H1 (cell line): ENCODE data around the gene TRAPPC5. TPM values are rescaled to one million over a fixed set of nuclear protein-coding genes. Genes with fewer than 3 reads are reported as not detected.

Experiments used
- ATF3 ChIP-seq: IDR thresholded peaks from 2 replicates; pipeline ENCODE4 v1.6.1; 2011; ENCODE audit warnings: low read depth, mild to moderate bottlenecking, low read length; ENCODE audit not compliant: insufficient read depth
- CTCF ChIP-seq, 3 experiments: IDR thresholded peaks; 1 replicate in 2 of 3; 2 replicates in 1 of 3; pipeline versions ENCODE4 v1.5.1 to v1.6.1; 2011; ENCODE audit warnings: low read length in 3 of 3, mild to moderate bottlenecking in 3 of 3, inconsistent platforms in 2 of 3, low read depth in 1 of 3, moderate library complexity in 1 of 3; ENCODE audit not compliant: insufficient read depth in 1 of 3; ENCODE audit errors: control extremely low read depth in 1 of 3
- GABPA ChIP-seq: IDR thresholded peaks from 2 replicates; pipeline ENCODE4 v1.6.1; 2011; ENCODE audit warnings: mild to moderate bottlenecking, low read length, moderate library complexity, borderline replicate concordance; ENCODE audit not compliant: insufficient read depth
- KDM1A ChIP-seq: fragments of 200-600, 300-600 bp; sonication (generic); IDR thresholded peaks from 2 replicates; pipeline ENCODE4 v1.7.1; 2016; ENCODE audit warnings: mild to moderate bottlenecking, low read length, borderline replicate concordance
- MAX ChIP-seq: IDR thresholded peaks from 2 replicates; pipeline ENCODE4 v1.6.1; 2012; ENCODE audit warnings: inconsistent platforms
- SP4 ChIP-seq: IDR thresholded peaks from 2 replicates; pipeline ENCODE4 v1.6.1; 2012; ENCODE audit warnings: low read length, inconsistent platforms
- polyA plus RNA-seq, 7 experiments: library from polyadenylated mRNA; depleted of rRNA in 3 of 7; stranded (reverse) in 5 of 7; unstranded in 2 of 7; fragments of >200 nt in 5 of 7; fragments of 200-250 nt in 2 of 7; gene quantifications; 1 replicate in 5 of 7; 2 replicates in 1 of 7; 4 replicates in 1 of 7; pipeline versions ENCODE4 v1.2.1 to v1.2.3, GENCODE V29; 2011 to 2013; ENCODE audit warnings: missing spikeins in 2 of 7, mixed read lengths in 2 of 7
- total RNA-seq: library from RNA; stranded (reverse); fragmentation: NEBNext Ultra II Directional; extraction: Animal tissue kit (Norgen Biotek cat#: 25700); gene quantifications from 2 replicates; pipeline ENCODE4 v1.2.1, GENCODE V29; 2021

The TRAPPC5 gene
- total and polyA plus RNA-seq, 2 of the 8 experiments (the other 6 are each of a cell fraction or from before 2014, with no cell fraction given) = 109 to 120 TPM

GRCh38 chr19:7710616-7711015 lies 30.0 kb downstream of the TRAPPC5 start (continued):
- TF ChIP-seq CTCF (IDR thresholded peaks at IDR 0.05; ENCODE audit: control extremely low read depth in 1 of 3, insufficient read depth in 1 of 3, low read depth in 1 of 3, low read length in 3 of 3) = no peak
- TF ChIP-seq KDM1A = no peak
- no peak for TF ChIP-seq ATF3
- TF ChIP-seq GABPA = no peak
- no peak for TF ChIP-seq SP4
- no peak for TF ChIP-seq MAX
